ENCODE measurements around the gene HAND2.

Gene HAND2

GRCh38 chr4:173486714-173487392 lies 43.2 kb downstream of the HAND2 start:
- no peaks in the 10 kb centered on the region for H3K79me2 ChIP-seq (ENCODE audit: insufficient read depth, low read length)
- no peaks in the 10 kb centered on the region for H3K27me3 ChIP-seq (ENCODE audit: insufficient read depth, low read length, poor library complexity)
- no peak overlapping the region for H3K9ac ChIP-seq (ENCODE audit: low read depth, low read length)
- no peak overlapping the region for H3K4me2 ChIP-seq (ENCODE audit: insufficient read depth, low read length)
- H3K27ac ChIP-seq (ENCODE audit: low read length), result no peak overlapping the region
- DNase-seq, result no peak
- no peak overlapping the region for H2AFZ ChIP-seq (ENCODE audit: low read depth, low read length)
- H3K9me3 ChIP-seq (ENCODE audit: insufficient read depth, low read length, severe bottlenecking), result no peaks in the 10 kb centered on the region
- H3K4me3 ChIP-seq (ENCODE audit: low read depth in 1 of 2, low read length in 2 of 2), result no peak overlapping the region
- TF ChIP-seq CTCF (IDR thresholded peaks at IDR 0.05; ENCODE audit: borderline replicate concordance, extremely low read depth, low read length, poor library complexity, severe bottlenecking) (no peak), EZH2 (IDR thresholded peaks at IDR 0.05; ENCODE audit: borderline replicate concordance, low read depth, low read length, severe bottlenecking) (no peak)
- H3K36me3 ChIP-seq (ENCODE audit: insufficient read depth, low read length), result no peaks in the 10 kb centered on the region
- no peak for ATAC-seq (ENCODE audit: insufficient read depth, low read depth)
- H4K20me1 ChIP-seq (ENCODE audit: insufficient read depth, low read length), result no peaks in the 10 kb centered on the region
- no peaks in the 10 kb centered on the region for H3K4me1 ChIP-seq (ENCODE audit: insufficient read depth, low read length)

GRCh38 chr4:173485164-173485563 lies 44.9 kb downstream of the HAND2 start:
- Histone ChIP-seq H3K27me3 (ENCODE audit: insufficient read depth, low read length, poor library complexity) (no peaks in the 10 kb centered on the region), H3K36me3 (ENCODE audit: insufficient read depth, low read length) (no peaks in the 10 kb centered on the region), H4K20me1 (ENCODE audit: insufficient read depth, low read length) (no peaks in the 10 kb centered on the region), H3K9me3 (ENCODE audit: insufficient read depth, low read length, severe bottlenecking) (no peaks in the 10 kb centered on the region), H3K4me1 (ENCODE audit: insufficient read depth, low read length) (no peaks in the 10 kb centered on the region), H3K4me3 (ENCODE audit: low read depth in 1 of 2, low read length in 2 of 2) (no peak overlapping the region), H3K79me2 (ENCODE audit: insufficient read depth, low read length) (no peaks in the 10 kb centered on the region), H3K27ac (ENCODE audit: low read length) (no peak overlapping the region), H3K9ac (ENCODE audit: low read depth, low read length) (no peak overlapping the region), H2AFZ (ENCODE audit: low read depth, low read length) (no peak overlapping the region), H3K4me2 (ENCODE audit: insufficient read depth, low read length) (no peak overlapping the region)
- no peak for TF ChIP-seq EZH2 (IDR thresholded peaks at IDR 0.05; ENCODE audit: borderline replicate concordance, low read depth, low read length, severe bottlenecking)
- TF ChIP-seq CTCF (IDR thresholded peaks at IDR 0.05; ENCODE audit: borderline replicate concordance, extremely low read depth, low read length, poor library complexity, severe bottlenecking), result no peak
- DNase-seq, result no peak
- 0 out of 3 replicates have a peak, but pooled peaks have one; percentile 42 for ATAC-seq (ENCODE audit: insufficient read depth, low read depth)

GRCh38 chr4:173482330-173482931 lies 47.6 kb downstream of the HAND2 start:
- Histone ChIP-seq H3K9ac (ENCODE audit: low read depth, low read length) (no peak overlapping the region), H2AFZ (ENCODE audit: low read depth, low read length) (no peak overlapping the region), H3K9me3 (ENCODE audit: insufficient read depth, low read length, severe bottlenecking) (no peaks in the 10 kb centered on the region), H3K27ac (ENCODE audit: low read length) (no peak overlapping the region), H3K36me3 (ENCODE audit: insufficient read depth, low read length) (no peaks in the 10 kb centered on the region), H3K79me2 (ENCODE audit: insufficient read depth, low read length) (no peaks in the 10 kb centered on the region), H4K20me1 (ENCODE audit: insufficient read depth, low read length) (no peaks in the 10 kb centered on the region), H3K4me1 (ENCODE audit: insufficient read depth, low read length) (no peaks in the 10 kb centered on the region), H3K4me3 (ENCODE audit: low read depth in 1 of 2, low read length in 2 of 2) (no peak overlapping the region), H3K27me3 (ENCODE audit: insufficient read depth, low read length, poor library complexity) (no peaks in the 10 kb centered on the region), H3K4me2 (ENCODE audit: insufficient read depth, low read length) (no peak overlapping the region)
- ATAC-seq (ENCODE audit: insufficient read depth, low read depth), result no peak
- no peak for DNase-seq
- TF ChIP-seq CTCF (IDR thresholded peaks at IDR 0.05; ENCODE audit: borderline replicate concordance, extremely low read depth, low read length, poor library complexity, severe bottlenecking) (no peak), EZH2 (IDR thresholded peaks at IDR 0.05; ENCODE audit: borderline replicate concordance, low read depth, low read length, severe bottlenecking) (no peak)

All from DND-41 (cell line).